ENCODE results near the gene GMDS. TPM values are rescaled to one million over a fixed set of nuclear protein-coding genes. Genes with fewer than 3 reads are reported as not detected.

GMDS gene
- total RNA-seq, 3 donors from 2014 or later (not counting 1 experiment from before 2014, with no cell fraction given): 23.6 to 31.0 (median 26.4) TPM

GRCh38 chr6:1591243-1591642 is 654.2 kb downstream of the GMDS start:
- intact Hi-C loops (cut with micrococcal nuclease): no loop called here
- H3K27me3 Mint-ChIP-seq (ENCODE audit: low read depth in 2 of 2): peaks cover 28 to 40% of the 10 kb centered on the region in 2 donors

GRCh38 chr6:1590580-1590979 is 654.8 kb downstream of the GMDS start:
- Mint-ChIP-seq H3K27me3 (ENCODE audit: low read depth in 2 of 2) (peaks cover 22 to 34% of the 10 kb centered on the region in 2 donors), H3K36me3 (no peaks in the 10 kb centered on the region), H3K9me3 (no peaks in the 10 kb centered on the region), H3K4me1 (no peaks in the 10 kb centered on the region), H3K4me3 (no peak overlapping the region), H3K27ac (no peak overlapping the region)
- no peak for DNase-seq
- no peak for TF ChIP-seq CTCF (IDR thresholded peaks at IDR 0.05)
- intact Hi-C loops (cut with micrococcal nuclease): no loop called here
- no peaks in the 10 kb centered on the region for H3K36me3 ChIP-seq (ENCODE audit: control insufficient read depth, insufficient read depth, low read length)
- no peaks in the 10 kb centered on the region for H3K27me3 ChIP-seq (ENCODE audit: control insufficient read depth, insufficient read depth, low read length)
- H3K4me1 ChIP-seq (ENCODE audit: control insufficient read depth, insufficient read depth, low read length): peaks cover 2% of the 10 kb centered on the region
- no peaks in the 10 kb centered on the region for H3K9me3 ChIP-seq (ENCODE audit: control insufficient read depth, insufficient read depth, low read length)
- no peak overlapping the region for H3K4me3 ChIP-seq (ENCODE audit: low read length)
- WGBS (ENCODE audit: insufficient coverage): 91% methylated on average over 9 of the region's 9 CpGs
- no peak overlapping the region for H3K27ac ChIP-seq (ENCODE audit: low read length)
- ATAC-seq: no peak

More at GRCh38 chr6:1591243-1591642, 654.2 kb downstream of the GMDS start:
- H3K4me3 Mint-ChIP-seq: no peak overlapping the region
- no peaks in the 10 kb centered on the region for H3K9me3 Mint-ChIP-seq
- Histone ChIP-seq H3K36me3 (ENCODE audit: control insufficient read depth, insufficient read depth, low read length) (no peaks in the 10 kb centered on the region), H3K9me3 (ENCODE audit: control insufficient read depth, insufficient read depth, low read length) (no peaks in the 10 kb centered on the region), H3K4me1 (ENCODE audit: control insufficient read depth, insufficient read depth, low read length) (peaks cover 9% of the 10 kb centered on the region), H3K4me3 (ENCODE audit: low read length) (no peak overlapping the region), H3K27ac (ENCODE audit: low read length) (no peak overlapping the region), H3K27me3 (ENCODE audit: control insufficient read depth, insufficient read depth, low read length) (no peaks in the 10 kb centered on the region)
- H3K36me3 Mint-ChIP-seq: no peaks in the 10 kb centered on the region
- DNase-seq (no peak), ATAC-seq (no peak)
- TF ChIP-seq CTCF (IDR thresholded peaks at IDR 0.05): no peak
- WGBS (ENCODE audit: insufficient coverage): 79% methylated on average over 5 of the region's 5 CpGs
- no peak overlapping the region for H3K27ac Mint-ChIP-seq
- peaks cover 4% of the 10 kb centered on the region in 2 donors for H3K4me1 Mint-ChIP-seq

- H3K27ac ChIP-seq (ENCODE audit: low read length): no peak overlapping the region
- intact Hi-C loops (cut with micrococcal nuclease): no loop called here
- no peaks in the 10 kb centered on the region for H3K9me3 ChIP-seq (ENCODE audit: control insufficient read depth, insufficient read depth, low read length)
- no peaks in the 10 kb centered on the region for H3K36me3 ChIP-seq (ENCODE audit: control insufficient read depth, insufficient read depth, low read length)
- Mint-ChIP-seq H3K9me3 (no peaks in the 10 kb centered on the region), H3K27ac (no peak overlapping the region), H3K27me3 (ENCODE audit: low read depth in 2 of 2) (peaks cover 16 to 34% of the 10 kb centered on the region in 2 donors), H3K4me3 (no peak overlapping the region), H3K4me1 (no peaks in the 10 kb centered on the region), H3K36me3 (no peaks in the 10 kb centered on the region)
- TF ChIP-seq CTCF (IDR thresholded peaks at IDR 0.05): no peak
- no peaks in the 10 kb centered on the region for H3K27me3 ChIP-seq (ENCODE audit: control insufficient read depth, insufficient read depth, low read length)
- H3K4me3 ChIP-seq (ENCODE audit: low read length): no peak overlapping the region
- no peaks in the 10 kb centered on the region for H3K4me1 ChIP-seq (ENCODE audit: control insufficient read depth, insufficient read depth, low read length)
- DNase-seq: no peak
- ATAC-seq: no peak
- 86% methylated on average over 6 of the region's 6 CpGs for WGBS (ENCODE audit: insufficient coverage)
These were observed 656.2 kb downstream of the GMDS start for GRCh38 chr6:1589208-1589607.

- no peaks in the 10 kb centered on the region for H3K9me3 ChIP-seq (ENCODE audit: control insufficient read depth, insufficient read depth, low read length)
These were observed 657.4 kb downstream of the GMDS start for GRCh38 chr6:1587977-1588376.

More at GRCh38 chr6:1587977-1588376, 657.4 kb downstream of the GMDS start:
- H3K4me1 Mint-ChIP-seq: no peaks in the 10 kb centered on the region
- intact Hi-C loops (cut with micrococcal nuclease): no loop called here
- no peak overlapping the region for H3K27ac Mint-ChIP-seq
- peaks cover 8 to 21% of the 10 kb centered on the region in 2 donors for H3K27me3 Mint-ChIP-seq (ENCODE audit: low read depth in 2 of 2)
- 93% methylated on average over 12 of the region's 12 CpGs for WGBS (ENCODE audit: insufficient coverage)
- no peaks in the 10 kb centered on the region for H3K4me1 ChIP-seq (ENCODE audit: control insufficient read depth, insufficient read depth, low read length)
- ATAC-seq (no peak), DNase-seq (no peak)
- no peaks in the 10 kb centered on the region for H3K9me3 Mint-ChIP-seq
- no peak overlapping the region for H3K4me3 ChIP-seq (ENCODE audit: low read length)
- no peaks in the 10 kb centered on the region for H3K36me3 ChIP-seq (ENCODE audit: control insufficient read depth, insufficient read depth, low read length)
- H3K4me3 Mint-ChIP-seq: no peak overlapping the region
- no peak overlapping the region for H3K27ac ChIP-seq (ENCODE audit: low read length)
- no peaks in the 10 kb centered on the region for H3K36me3 Mint-ChIP-seq
- no peaks in the 10 kb centered on the region for H3K27me3 ChIP-seq (ENCODE audit: control insufficient read depth, insufficient read depth, low read length)
- TF ChIP-seq CTCF (IDR thresholded peaks at IDR 0.05): no peak
